GM21786 (cell line): ENCODE data around the gene FPGS.

Source experiments
- ATAC-seq: cut with Tn5 transposase; IDR thresholded peaks from one replicate; pipeline ENCODE4 v1.9.1; 2021; ENCODE audit not compliant: unreplicated experiment

FPGS gene

DNA sequence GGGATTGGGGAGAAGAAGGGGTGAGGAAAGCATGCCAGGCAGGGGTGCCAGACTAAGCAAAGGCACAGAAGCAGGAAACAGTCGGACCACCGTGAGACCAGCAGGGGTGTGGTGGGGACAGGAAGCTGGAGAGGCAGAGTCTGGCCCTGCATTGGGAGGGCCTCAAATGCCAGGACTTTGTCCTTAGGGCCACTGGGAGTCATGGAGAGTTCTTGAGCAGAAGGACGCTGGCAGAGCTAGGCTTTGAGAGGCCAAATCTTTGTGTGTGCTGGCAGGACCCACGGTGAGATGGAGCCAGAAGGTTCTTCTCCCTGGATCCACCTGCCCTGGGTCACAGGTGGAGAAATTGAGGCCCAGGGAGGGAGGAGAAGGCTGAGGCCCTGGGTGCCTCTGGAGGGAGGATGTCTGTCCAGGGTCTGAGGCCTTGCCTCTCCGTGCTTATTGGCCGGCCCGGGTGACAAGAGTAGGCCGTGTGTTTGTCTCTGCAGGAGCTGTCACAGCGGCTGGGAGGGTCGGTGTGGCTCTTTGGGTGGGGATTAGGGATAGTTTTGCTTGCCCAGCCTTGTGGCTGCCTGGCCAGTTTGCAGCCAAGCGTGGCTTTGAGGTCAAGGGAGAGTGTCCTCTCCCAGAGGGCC lies 53.5 kb downstream of the FPGS start:
- no peak for ATAC-seq

DNA sequence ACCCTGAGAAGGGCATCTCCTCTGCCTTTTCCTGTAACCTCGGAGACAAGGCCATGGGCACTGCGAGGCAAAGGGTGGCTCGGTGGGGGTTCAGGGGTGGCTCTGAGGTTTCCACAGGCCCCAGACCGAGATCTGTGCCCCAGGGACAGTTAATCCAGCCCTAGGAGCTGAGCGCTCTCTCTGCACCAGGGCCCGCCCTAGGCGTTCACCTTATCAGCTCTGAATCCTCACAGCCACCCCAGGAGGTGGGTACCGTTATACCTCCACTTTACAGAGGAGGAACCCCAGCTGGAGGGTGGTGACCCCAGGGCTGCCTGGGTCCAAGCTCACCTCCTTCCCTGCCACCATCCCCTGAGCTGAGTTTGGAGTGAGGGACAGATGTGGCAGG lies 54.0 kb downstream of the FPGS start:
- ATAC-seq = no peak

DNA sequence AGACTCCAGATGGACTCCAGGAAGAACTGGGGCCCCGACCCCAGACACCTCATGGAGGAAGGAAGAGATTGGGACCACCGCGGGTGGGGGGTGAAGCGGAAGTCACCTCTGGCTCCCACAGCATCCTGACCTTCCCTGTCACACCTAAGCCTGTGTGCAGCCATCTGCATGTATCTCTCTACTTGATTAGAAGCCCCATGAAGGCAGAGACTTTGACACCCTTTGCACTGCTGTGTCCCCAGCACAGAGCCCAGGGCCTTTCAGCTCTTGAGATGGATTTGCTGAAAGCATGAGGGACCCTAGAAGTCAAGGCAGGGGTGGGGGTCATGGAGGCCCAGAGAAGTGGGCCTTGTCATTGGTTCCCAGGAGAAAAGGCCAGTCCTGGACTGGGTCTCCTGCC lies 54.6 kb downstream of the FPGS start:
- no peak for ATAC-seq

DNA sequence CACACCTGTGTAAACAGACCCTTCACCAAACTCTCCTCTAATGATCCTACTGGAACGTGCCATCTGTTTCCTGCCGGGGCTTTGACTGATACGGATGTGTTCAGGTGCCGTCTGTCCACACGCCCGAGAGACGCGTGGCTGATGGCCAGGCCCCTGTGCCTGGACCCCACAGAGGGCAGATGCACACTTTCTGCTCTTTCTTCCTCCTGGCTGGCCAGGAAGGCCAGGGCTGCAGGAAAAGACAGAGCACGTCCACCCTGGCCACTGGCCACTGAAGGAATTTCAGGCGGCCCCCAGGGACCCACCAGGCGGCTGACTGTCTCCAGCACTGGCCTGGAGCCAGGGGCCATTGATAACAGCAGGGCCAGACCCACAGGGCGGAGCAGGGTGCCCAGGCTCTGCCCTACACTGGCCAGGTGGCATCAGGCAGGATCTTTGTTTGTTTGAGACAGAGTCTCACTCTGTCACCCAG lies 55.4 kb downstream of the FPGS start:
- no peak for ATAC-seq

DNA sequence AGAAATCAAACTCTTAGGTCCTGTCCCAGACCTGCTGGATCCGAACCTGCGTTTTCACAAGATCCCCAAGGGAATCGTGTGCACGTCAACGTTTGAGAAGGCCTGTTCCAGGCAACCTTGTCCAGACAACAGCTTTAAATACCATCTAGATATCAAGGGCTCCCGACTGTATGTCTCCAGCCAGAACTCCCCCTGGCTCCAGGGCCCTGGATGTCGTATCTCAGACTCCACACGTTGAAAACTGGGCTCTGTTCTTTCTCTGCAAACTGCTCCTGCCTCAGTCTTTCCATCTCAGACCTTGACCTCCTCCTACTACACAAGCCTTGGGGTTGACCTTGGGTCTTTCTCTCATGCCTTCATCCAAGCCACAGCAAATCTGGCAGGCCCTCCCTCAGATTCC lies 57.6 kb downstream of the FPGS start:
- ATAC-seq = no peak

DNA sequence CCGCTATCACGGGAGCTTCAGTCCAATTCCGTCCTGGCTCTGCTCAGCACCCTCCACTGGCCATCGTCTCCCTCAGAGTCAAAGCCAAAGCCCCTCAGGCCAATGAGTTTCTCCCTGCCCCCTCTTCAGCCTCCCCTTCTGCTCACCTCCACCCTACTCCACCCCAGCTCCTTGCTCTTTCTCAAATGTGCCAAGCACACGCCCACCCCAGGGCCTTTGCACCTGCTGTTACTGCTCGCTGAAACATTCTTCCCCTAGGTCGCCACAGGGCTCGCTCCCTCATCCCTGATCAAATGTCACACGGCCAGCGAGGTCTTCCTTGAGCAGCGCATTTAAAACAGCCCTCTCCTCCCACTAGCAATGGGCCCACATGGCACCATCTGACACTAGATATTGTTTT lies 58.1 kb downstream of the FPGS start:
- ATAC-seq = no peak

DNA sequence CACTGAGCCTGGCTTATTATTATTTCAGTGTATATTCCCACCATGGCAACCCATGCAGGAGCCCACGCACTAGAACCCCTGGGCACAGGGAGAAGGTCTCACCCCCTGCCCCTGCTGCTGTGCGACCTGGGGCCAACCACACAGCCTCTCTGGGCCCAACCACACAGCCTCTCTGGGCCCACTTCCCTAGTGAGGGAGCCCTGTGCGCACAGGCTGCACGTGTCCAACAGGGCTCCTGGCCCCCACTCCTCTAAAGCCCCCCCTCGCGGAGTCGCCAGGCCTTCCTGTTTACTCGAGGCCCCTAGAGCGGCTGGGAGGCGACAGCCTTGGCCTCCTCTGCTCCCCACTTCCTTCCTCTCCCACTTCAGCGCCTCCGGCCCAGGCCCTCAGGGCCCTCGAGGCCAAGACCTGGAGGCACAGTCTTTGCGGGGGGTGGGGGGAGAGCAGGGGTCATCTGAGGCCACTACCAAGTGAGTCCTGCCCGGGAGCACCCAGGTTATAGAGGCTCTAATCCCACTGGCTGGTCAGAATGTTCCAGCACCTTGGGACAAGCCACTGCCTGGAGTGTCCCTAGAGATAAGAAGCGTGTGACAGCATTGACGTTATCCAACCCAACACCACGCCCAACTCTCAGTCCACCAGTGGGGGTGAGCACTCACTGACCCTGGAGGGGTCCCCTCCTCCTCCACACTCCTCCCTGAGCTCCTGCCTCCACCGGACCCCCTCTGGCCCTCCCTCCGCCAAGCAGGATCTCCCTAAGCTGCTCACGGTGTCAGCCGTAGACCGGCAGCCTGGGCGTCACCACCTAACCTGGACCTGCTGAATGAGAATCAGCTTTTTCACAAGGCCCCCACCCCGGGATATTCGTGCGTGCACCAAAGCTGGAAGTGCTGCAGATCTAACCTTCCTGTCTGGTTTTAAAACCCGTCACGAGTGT lies 59.7 kb downstream of the FPGS start:
- no peak for ATAC-seq

DNA sequence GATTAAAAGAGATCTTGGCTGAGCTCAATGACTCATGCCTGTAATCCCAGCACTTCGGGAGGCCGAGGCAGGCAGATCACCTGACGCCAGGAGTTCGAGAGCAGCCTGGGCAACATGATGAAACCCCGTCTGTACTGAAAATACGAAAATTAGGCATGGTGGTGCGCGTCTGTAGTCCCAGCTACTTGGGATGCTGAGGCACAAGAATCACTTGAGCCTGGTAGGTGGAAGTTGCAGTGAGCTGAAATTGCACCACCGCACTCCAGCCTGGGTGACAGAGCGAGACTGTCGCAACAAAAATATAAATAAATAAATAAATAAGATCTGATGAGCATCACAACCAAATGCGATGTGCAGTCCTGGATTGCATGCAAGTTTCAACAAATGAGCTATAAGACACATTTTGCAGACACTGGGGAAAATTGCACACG lies 60.5 kb downstream of the FPGS start:
- no peak for ATAC-seq
